ENCODE results near the gene GSTT4.

GSTT4 gene

GRCh38 chr22:24030186-24030702, 25.0 kb upstream of the GSTT4 start:
- H3K27me3 ChIP-seq (ENCODE audit: insufficient read depth, poor library complexity, severe bottlenecking) = no peaks in the 10 kb centered on the region
- peaks cover 9% of the 10 kb centered on the region; the same call in 1 of the 2 replicates for H3K36me3 ChIP-seq (ENCODE audit: low read depth)
- DNase-seq (ENCODE audit: low spot score) (no peak), ATAC-seq (ENCODE audit: low read depth) (no peak)
- TF ChIP-seq, protein P1, sequence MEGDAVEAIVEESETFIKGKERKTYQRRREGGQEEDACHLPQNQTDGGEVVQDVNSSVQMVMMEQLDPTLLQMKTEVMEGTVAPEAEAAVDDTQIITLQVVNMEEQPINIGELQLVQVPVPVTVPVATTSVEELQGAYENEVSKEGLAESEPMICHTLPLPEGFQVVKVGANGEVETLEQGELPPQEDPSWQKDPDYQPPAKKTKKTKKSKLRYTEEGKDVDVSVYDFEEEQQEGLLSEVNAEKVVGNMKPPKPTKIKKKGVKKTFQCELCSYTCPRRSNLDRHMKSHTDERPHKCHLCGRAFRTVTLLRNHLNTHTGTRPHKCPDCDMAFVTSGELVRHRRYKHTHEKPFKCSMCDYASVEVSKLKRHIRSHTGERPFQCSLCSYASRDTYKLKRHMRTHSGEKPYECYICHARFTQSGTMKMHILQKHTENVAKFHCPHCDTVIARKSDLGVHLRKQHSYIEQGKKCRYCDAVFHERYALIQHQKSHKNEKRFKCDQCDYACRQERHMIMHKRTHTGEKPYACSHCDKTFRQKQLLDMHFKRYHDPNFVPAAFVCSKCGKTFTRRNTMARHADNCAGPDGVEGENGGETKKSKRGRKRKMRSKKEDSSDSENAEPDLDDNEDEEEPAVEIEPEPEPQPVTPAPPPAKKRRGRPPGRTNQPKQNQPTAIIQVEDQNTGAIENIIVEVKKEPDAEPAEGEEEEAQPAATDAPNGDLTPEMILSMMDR (IDR thresholded peaks at IDR 0.05; ENCODE audit: poor library complexity, severe bottlenecking) = no peak
- no peak overlapping the region for H3K4me3 ChIP-seq (ENCODE audit: severe bottlenecking)
- H3K4me1 ChIP-seq (ENCODE audit: insufficient read depth, poor library complexity, severe bottlenecking) = no peaks in the 10 kb centered on the region
- H3K9me3 ChIP-seq (ENCODE audit: severe bottlenecking) = no peaks in the 10 kb centered on the region
- H3K27ac ChIP-seq (ENCODE audit: poor library complexity, severe bottlenecking) = no peak overlapping the region

DNA sequence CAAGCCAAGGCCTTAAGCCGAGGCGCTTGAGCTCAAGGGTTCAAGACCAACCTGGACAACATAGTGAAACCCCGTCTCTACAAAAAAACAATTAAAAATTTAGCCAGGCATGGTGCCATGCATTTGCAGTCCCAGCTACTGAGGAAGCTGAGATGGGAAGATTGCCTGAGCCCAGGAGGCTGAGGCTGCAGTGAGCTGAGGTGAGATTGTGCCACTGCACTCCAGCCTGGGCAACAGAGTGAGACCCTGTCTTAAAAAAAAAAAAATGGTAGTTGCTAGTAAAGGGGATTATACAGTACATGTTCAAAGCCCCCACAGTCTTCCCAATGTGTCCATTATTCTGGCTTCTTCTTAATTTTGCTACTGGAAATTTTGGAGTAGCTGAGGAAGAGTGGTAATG, 24.1 kb upstream of the GSTT4 start:
- TF ChIP-seq, protein P1 (IDR thresholded peaks at IDR 0.05; ENCODE audit: poor library complexity, severe bottlenecking) = no peak
- H3K36me3 ChIP-seq (ENCODE audit: low read depth) = peaks cover 17% of the 10 kb centered on the region
- no peaks in the 10 kb centered on the region for H3K27me3 ChIP-seq (ENCODE audit: insufficient read depth, poor library complexity, severe bottlenecking)
- no peak for DNase-seq (ENCODE audit: low spot score)
- H3K4me1 ChIP-seq (ENCODE audit: insufficient read depth, poor library complexity, severe bottlenecking) = no peaks in the 10 kb centered on the region
- ATAC-seq (ENCODE audit: low read depth) = no peak
- no peak overlapping the region for H3K4me3 ChIP-seq (ENCODE audit: severe bottlenecking)
- peaks cover 2% of the 10 kb centered on the region for H3K9me3 ChIP-seq (ENCODE audit: severe bottlenecking)
- H3K27ac ChIP-seq (ENCODE audit: poor library complexity, severe bottlenecking) = no peak overlapping the region

- DNase-seq (ENCODE audit: low spot score) = no peak
- Histone ChIP-seq H3K9me3 (ENCODE audit: severe bottlenecking) (peaks cover 3% of the 10 kb centered on the region), H3K4me1 (ENCODE audit: insufficient read depth, poor library complexity, severe bottlenecking) (no peaks in the 10 kb centered on the region), H3K27ac (ENCODE audit: poor library complexity, severe bottlenecking) (no peak overlapping the region), H3K36me3 (ENCODE audit: low read depth) (peaks cover 20% of the 10 kb centered on the region), H3K4me3 (ENCODE audit: severe bottlenecking) (no peak overlapping the region), H3K27me3 (ENCODE audit: insufficient read depth, poor library complexity, severe bottlenecking) (no peaks in the 10 kb centered on the region)
- ATAC-seq (ENCODE audit: low read depth) = no peak
- TF ChIP-seq, protein P1 (IDR thresholded peaks at IDR 0.05; ENCODE audit: poor library complexity, severe bottlenecking) = no peak
Observed at GRCh38 chr22:24028533-24028932, 23.3 kb upstream of the GSTT4 start.

DNA sequence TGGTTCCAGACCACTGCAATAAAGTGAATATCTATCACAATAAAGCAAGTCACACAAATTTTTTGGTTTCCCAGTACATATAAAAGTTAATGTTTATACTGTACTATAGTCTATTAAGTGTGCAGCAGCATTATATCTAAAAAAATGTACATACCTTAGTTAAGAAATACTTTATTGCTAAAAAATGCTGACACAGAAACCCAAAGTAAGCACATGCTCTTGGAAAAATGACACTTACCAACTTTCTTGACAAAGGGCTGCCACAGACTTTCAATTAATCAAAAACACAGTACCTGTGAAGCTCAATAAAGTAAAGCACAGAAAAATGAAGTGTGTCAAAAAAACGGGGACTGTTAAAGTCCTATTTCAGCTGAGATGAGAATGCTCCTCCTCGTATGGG, 22.7 kb upstream of the GSTT4 start:
- Histone ChIP-seq H3K36me3 (ENCODE audit: low read depth) (peaks cover 20% of the 10 kb centered on the region), H3K27ac (ENCODE audit: poor library complexity, severe bottlenecking) (no peak overlapping the region), H3K4me1 (ENCODE audit: insufficient read depth, poor library complexity, severe bottlenecking) (no peaks in the 10 kb centered on the region), H3K27me3 (ENCODE audit: insufficient read depth, poor library complexity, severe bottlenecking) (no peaks in the 10 kb centered on the region), H3K9me3 (ENCODE audit: severe bottlenecking) (peaks cover 3% of the 10 kb centered on the region), H3K4me3 (ENCODE audit: severe bottlenecking) (no peak overlapping the region)
- DNase-seq (ENCODE audit: low spot score) (no peak), ATAC-seq (ENCODE audit: low read depth) (no peak)
- TF ChIP-seq, protein P1 (IDR thresholded peaks at IDR 0.05; ENCODE audit: poor library complexity, severe bottlenecking) = no peak

- H3K4me1 ChIP-seq (ENCODE audit: insufficient read depth, poor library complexity, severe bottlenecking) = no peaks in the 10 kb centered on the region
- no peaks in the 10 kb centered on the region for H3K27me3 ChIP-seq (ENCODE audit: insufficient read depth, poor library complexity, severe bottlenecking)
- H3K27ac ChIP-seq (ENCODE audit: poor library complexity, severe bottlenecking) = no peak overlapping the region
- peaks cover 20% of the 10 kb centered on the region for H3K36me3 ChIP-seq (ENCODE audit: low read depth)
- peaks cover 3% of the 10 kb centered on the region for H3K9me3 ChIP-seq (ENCODE audit: severe bottlenecking)
- DNase-seq (ENCODE audit: low spot score) (no peak), ATAC-seq (ENCODE audit: low read depth) (no peak)
- H3K4me3 ChIP-seq (ENCODE audit: severe bottlenecking) = no peak overlapping the region
- TF ChIP-seq, protein P1 (IDR thresholded peaks at IDR 0.05; ENCODE audit: poor library complexity, severe bottlenecking) = no peak
Observed at GRCh38 chr22:24027389-24027975, 22.2 kb upstream of the GSTT4 start.
